ENCODE results near the gene LAMB4.
"Not testable (repeated sequence)": the region's sequence is repeated elsewhere in the genome, so short reads cannot be mapped to it uniquely, and the experiment has no call there.

DNA sequence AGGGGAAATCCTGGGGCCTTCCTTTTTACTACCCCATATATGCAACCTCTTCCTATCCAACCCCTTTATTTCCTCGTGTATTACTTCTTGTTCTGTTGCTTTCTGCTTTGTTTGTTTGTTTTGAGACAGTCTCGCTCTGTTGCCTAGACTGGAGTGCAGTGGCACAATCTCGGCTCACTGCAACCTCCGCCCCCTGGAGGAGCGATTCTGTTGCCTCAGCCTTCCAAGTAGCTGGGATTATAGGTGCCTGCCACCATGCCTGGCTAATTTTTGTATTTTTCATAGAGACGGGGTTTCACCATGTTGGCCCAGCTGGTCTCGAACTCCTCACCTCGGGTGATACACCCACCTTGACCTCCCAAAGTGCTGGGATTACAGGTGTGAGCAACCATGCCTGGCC is 96.9 kb downstream of the LAMB4 start:
- TF ChIP-seq, protein P1, sequence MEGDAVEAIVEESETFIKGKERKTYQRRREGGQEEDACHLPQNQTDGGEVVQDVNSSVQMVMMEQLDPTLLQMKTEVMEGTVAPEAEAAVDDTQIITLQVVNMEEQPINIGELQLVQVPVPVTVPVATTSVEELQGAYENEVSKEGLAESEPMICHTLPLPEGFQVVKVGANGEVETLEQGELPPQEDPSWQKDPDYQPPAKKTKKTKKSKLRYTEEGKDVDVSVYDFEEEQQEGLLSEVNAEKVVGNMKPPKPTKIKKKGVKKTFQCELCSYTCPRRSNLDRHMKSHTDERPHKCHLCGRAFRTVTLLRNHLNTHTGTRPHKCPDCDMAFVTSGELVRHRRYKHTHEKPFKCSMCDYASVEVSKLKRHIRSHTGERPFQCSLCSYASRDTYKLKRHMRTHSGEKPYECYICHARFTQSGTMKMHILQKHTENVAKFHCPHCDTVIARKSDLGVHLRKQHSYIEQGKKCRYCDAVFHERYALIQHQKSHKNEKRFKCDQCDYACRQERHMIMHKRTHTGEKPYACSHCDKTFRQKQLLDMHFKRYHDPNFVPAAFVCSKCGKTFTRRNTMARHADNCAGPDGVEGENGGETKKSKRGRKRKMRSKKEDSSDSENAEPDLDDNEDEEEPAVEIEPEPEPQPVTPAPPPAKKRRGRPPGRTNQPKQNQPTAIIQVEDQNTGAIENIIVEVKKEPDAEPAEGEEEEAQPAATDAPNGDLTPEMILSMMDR (conservative IDR thresholded peaks at IDR 0.05; ENCODE audit: low read depth in 2 of 2) = peak; percentile 54 to 66
- not testable (repeated sequence) for TF ChIP-seq ETS1 (IDR thresholded peaks at IDR 0.05); EZH2phosphoT487 (IDR thresholded peaks at IDR 0.05; ENCODE audit: unreplicated experiment); CREB1 (CRISPR knock-in tag; IDR thresholded peaks at IDR 0.05; ENCODE audit: low read depth); EZH2 (IDR thresholded peaks at IDR 0.05; ENCODE audit: low read depth, unreplicated experiment); REST (IDR thresholded peaks at IDR 0.05; ENCODE audit: unreplicated experiment); POLR2AphosphoS5 (IDR thresholded peaks at IDR 0.05; ENCODE audit: low read depth); JUNB (IDR thresholded peaks at IDR 0.05; ENCODE audit: unreplicated experiment); ZNF114 (CRISPR knock-in tag; IDR thresholded peaks at IDR 0.05); ZNF331 (CRISPR knock-in tag; IDR thresholded peaks at IDR 0.05; ENCODE audit: low read depth); STAT1 (IDR thresholded peaks at IDR 0.05; ENCODE audit: unreplicated experiment); NANOG (IDR thresholded peaks at IDR 0.05; ENCODE audit: borderline replicate concordance)

All from GM23338 (cell line).